Neural progenitor cell (in vitro differentiated cells): ENCODE results near the gene BEND6. TPM values are rescaled to one million over a fixed set of nuclear protein-coding genes. Genes with fewer than 3 reads are reported as not detected.
"Not testable (repeated sequence)": the region's sequence is repeated elsewhere in the genome, so short reads cannot be mapped to it uniquely, and the experiment has no call there.

Experiments used
- DNase-seq: peaks from one replicate; pipeline ENCODE4 v3.0.0-alpha.2; 2016; ENCODE audit warnings: low spot score
- H2AFZ ChIP-seq: fragments of 200-600 bp; sonication (generic); replicated peaks from 2 replicates; pipeline ENCODE4 v1.6.1; 2016; ENCODE audit warnings: antibody characterized with exemption
- H3F3A ChIP-seq: fragments of 200-600 bp; sonication (generic); 2 replicates; pipeline ENCODE4 v1.6.1; 2016; ENCODE audit warnings: antibody characterized with exemption, low read depth
- H3K27ac ChIP-seq: fragments of 200-600 bp; sonication (generic); 2 replicates; pipeline ENCODE4 v1.5.1; 2016; ENCODE audit warnings: mild to moderate bottlenecking
- H3K27me3 ChIP-seq: fragments of 200-600 bp; sonication (generic); 2 replicates; pipeline ENCODE4 v1.6.1; 2016; ENCODE audit warnings: mild to moderate bottlenecking, moderate library complexity
- H3K36me3 ChIP-seq: fragments of 200-600 bp; sonication (generic); 2 replicates; pipeline ENCODE4 v1.5.1; 2016
- H3K4me1 ChIP-seq: fragments of 200-600 bp; sonication (generic); 2 replicates; pipeline ENCODE4 v1.6.1; 2016; ENCODE audit warnings: mixed run types
- H3K4me2 ChIP-seq: fragments of 200-600 bp; sonication (generic); 2 replicates; pipeline ENCODE4 v1.6.1; 2016
- H3K4me3 ChIP-seq: fragments of 200-600 bp; sonication (generic); 2 replicates; pipeline ENCODE4 v1.5.1; 2016
- H3K79me2 ChIP-seq: fragments of 200-600 bp; sonication (generic); 2 replicates; pipeline ENCODE4 v1.6.1; 2016; ENCODE audit warnings: low read depth
- H3K9ac ChIP-seq: fragments of 200-600 bp; sonication (generic); 2 replicates; pipeline ENCODE4 v1.6.1; 2016
- H3K9me3 ChIP-seq: fragments of 200-600 bp; sonication (generic); 2 replicates; pipeline ENCODE4 v1.5.1; 2016; ENCODE audit warnings: low read depth
- H4K20me1 ChIP-seq: fragments of 200-600 bp; sonication (generic); 2 replicates; pipeline ENCODE4 v1.6.1; 2016; ENCODE audit warnings: low read depth
- H3K27ac Mint-ChIP-seq: 3 replicates; pipeline ENCODE4 v1.8.0; 2021; ENCODE audit warnings: mixed read lengths
- H3K27me3 Mint-ChIP-seq: 2 replicates; pipeline ENCODE4 v1.8.0; 2022; ENCODE audit warnings: low read depth, mild to moderate bottlenecking, inconsistent platforms, moderate library complexity, mixed read lengths; ENCODE audit not compliant: insufficient read depth
- H3K36me3 Mint-ChIP-seq: 3 replicates; pipeline ENCODE4 v1.8.0; 2021; ENCODE audit warnings: mixed read lengths
- H3K4me1 Mint-ChIP-seq: 3 replicates; pipeline ENCODE4 v1.8.0; 2021; ENCODE audit warnings: mixed read lengths
- H3K4me3 Mint-ChIP-seq: 3 replicates; pipeline ENCODE4 v1.8.0; 2021; ENCODE audit warnings: mild to moderate bottlenecking, moderate library complexity, mixed read lengths
- H3K9me3 Mint-ChIP-seq: 3 replicates; pipeline ENCODE4 v1.8.0; 2020; ENCODE audit warnings: mixed read lengths
- CTCF ChIP-seq: fragments of 200-600 bp; sonication (generic); IDR thresholded peaks from 2 replicates; pipeline ENCODE4 v1.5.1; 2017; ENCODE audit warnings: antibody characterized with exemption, mild to moderate bottlenecking
- EZH2 ChIP-seq: fragments of 200-600 bp; sonication (generic); IDR thresholded peaks from 2 replicates; pipeline ENCODE4 v1.6.1; 2017; ENCODE audit warnings: antibody characterized with exemption, mild to moderate bottlenecking, moderate library complexity
- EZH2phosphoT487 ChIP-seq: fragments of 200-600 bp; sonication (generic); IDR thresholded peaks from 2 replicates; pipeline ENCODE4 v1.6.1; 2017; ENCODE audit warnings: antibody characterized with exemption
- total RNA-seq: library from RNA; depleted of rRNA; stranded (reverse); fragments of >200 nt; gene quantifications from 2 replicates; pipeline ENCODE4 v1.2.3, GENCODE V29; 2015; ENCODE audit warnings: low replicate concordance

BEND6 gene
- total RNA-seq, 1 donor from 2014 or later = 2.4 TPM

- H3K9me3 Mint-ChIP-seq = no peaks in the 10 kb centered on the region
- Histone ChIP-seq H3K4me3 (no peak overlapping the region), H3K27ac (no peak overlapping the region), H3K27me3 (no peaks in the 10 kb centered on the region), H3K4me2 (no peak overlapping the region), H3K79me2 (no peaks in the 10 kb centered on the region), H3K9me3 (no peaks in the 10 kb centered on the region), H2AFZ (no peak overlapping the region), H3K4me1 (no peaks in the 10 kb centered on the region), H3K36me3 (no peaks in the 10 kb centered on the region), H3F3A (no peaks in the 10 kb centered on the region), H3K9ac (no peak overlapping the region), H4K20me1 (no peaks in the 10 kb centered on the region)
- peaks cover 2% of the 10 kb centered on the region for H3K27me3 Mint-ChIP-seq
- no peaks in the 10 kb centered on the region for H3K36me3 Mint-ChIP-seq
- TF ChIP-seq EZH2phosphoT487 = no peak
- no peak for TF ChIP-seq CTCF
- TF ChIP-seq EZH2 = no peak
- no peak overlapping the region for H3K4me3 Mint-ChIP-seq
- H3K27ac Mint-ChIP-seq = no peak overlapping the region
- H3K4me1 Mint-ChIP-seq = no peaks in the 10 kb centered on the region
- DNase-seq = no peak
These were observed 51.2 kb downstream of the BEND6 start for GRCh38 chr6:57006101-57006500.

- not testable (repeated sequence) for H3K4me3 Mint-ChIP-seq, H3K27ac Mint-ChIP-seq, H3K4me3 ChIP-seq, H3K9me3 ChIP-seq, H3F3A ChIP-seq, H3K4me1 Mint-ChIP-seq, H3K36me3 ChIP-seq, H3K36me3 Mint-ChIP-seq, H3K9ac ChIP-seq, H3K79me2 ChIP-seq, H3K4me1 ChIP-seq, H3K9me3 Mint-ChIP-seq, DNase-seq, H4K20me1 ChIP-seq, H3K27ac ChIP-seq, H2AFZ ChIP-seq, H3K27me3 Mint-ChIP-seq, H3K4me2 ChIP-seq, H3K27me3 ChIP-seq
These were observed 53.2 kb downstream of the BEND6 start for GRCh38 chr6:57008069-57008468.

- Histone ChIP-seq H3K4me1 (peaks cover 10% of the 10 kb centered on the region), H3K79me2 (no peaks in the 10 kb centered on the region), H3K36me3 (no peaks in the 10 kb centered on the region), H2AFZ (no peak overlapping the region), H3F3A (no peaks in the 10 kb centered on the region), H3K27ac (no peak overlapping the region), H3K4me2 (no peak overlapping the region), H4K20me1 (no peaks in the 10 kb centered on the region), H3K27me3 (no peaks in the 10 kb centered on the region), H3K9ac (no peak overlapping the region), H3K9me3 (no peaks in the 10 kb centered on the region), H3K4me3 (no peak overlapping the region)
- DNase-seq = no peak
- Mint-ChIP-seq H3K27ac (no peak overlapping the region), H3K27me3 (no peaks in the 10 kb centered on the region), H3K4me1 (no peaks in the 10 kb centered on the region), H3K4me3 (no peak overlapping the region), H3K36me3 (no peaks in the 10 kb centered on the region), H3K9me3 (no peaks in the 10 kb centered on the region)
- TF ChIP-seq EZH2phosphoT487 = no peak
- no peak for TF ChIP-seq CTCF
- no peak for TF ChIP-seq EZH2
These were observed 58.6 kb downstream of the BEND6 start for GRCh38 chr6:57013521-57013926.

- Histone ChIP-seq H3K27ac (no peak overlapping the region), H3K4me3 (no peak overlapping the region), H3K9me3 (no peaks in the 10 kb centered on the region), H3K4me2 (no peak overlapping the region), H3K9ac (no peak overlapping the region), H3K36me3 (no peaks in the 10 kb centered on the region), H3K27me3 (no peaks in the 10 kb centered on the region), H4K20me1 (no peaks in the 10 kb centered on the region), H3K79me2 (no peaks in the 10 kb centered on the region), H2AFZ (no peak overlapping the region), H3F3A (no peaks in the 10 kb centered on the region), H3K4me1 (peaks cover 10% of the 10 kb centered on the region)
- no peaks in the 10 kb centered on the region for H3K36me3 Mint-ChIP-seq
- TF ChIP-seq EZH2phosphoT487 (no peak), CTCF (no peak), EZH2 (no peak)
- H3K27ac Mint-ChIP-seq = no peak overlapping the region
- H3K27me3 Mint-ChIP-seq = peaks cover 2% of the 10 kb centered on the region
- DNase-seq = no peak
- no peak overlapping the region for H3K4me3 Mint-ChIP-seq
- no peaks in the 10 kb centered on the region for H3K9me3 Mint-ChIP-seq
- no peaks in the 10 kb centered on the region for H3K4me1 Mint-ChIP-seq
These were observed 62.2 kb downstream of the BEND6 start for GRCh38 chr6:57017069-57017468.
